ENCODE measurements around the gene ABCC8. TPM values are rescaled to one million over a fixed set of nuclear protein-coding genes. Genes with fewer than 3 reads are reported as not detected.

ABCC8 gene
- total RNA-seq, 1 experiment from 2014 or later, result 2.4 TPM

DNA sequence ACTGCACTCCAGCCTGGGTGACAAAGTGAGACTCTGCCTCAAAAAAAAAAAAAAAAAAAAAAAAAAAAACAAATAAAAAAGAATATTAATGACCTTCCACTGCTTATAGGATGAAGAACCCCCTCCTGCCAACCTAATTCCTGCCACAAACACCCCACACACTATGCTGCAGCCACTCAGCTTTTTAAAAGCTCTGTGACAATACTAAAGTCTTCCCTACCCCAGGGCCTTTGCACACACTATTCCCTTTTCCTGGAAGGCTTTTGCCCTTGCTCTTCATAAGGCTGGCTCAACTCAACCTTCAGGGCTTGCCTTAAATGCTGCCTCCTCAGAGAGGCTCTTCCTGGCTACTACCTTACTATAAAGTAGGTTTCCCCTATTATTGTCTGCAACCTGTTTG is 77.4 kb downstream of the ABCC8 start:
- no peak overlapping the region for H2AK5ac ChIP-seq (ENCODE audit: insufficient read length, low read length)
- H2BK120ac ChIP-seq (ENCODE audit: low read depth, low read length, poor library complexity, severe bottlenecking), result no peak overlapping the region
- no peak overlapping the region for H4K5ac ChIP-seq (ENCODE audit: insufficient read length, low read depth, low read length)
- no peak overlapping the region for H3K18ac ChIP-seq (ENCODE audit: insufficient read length, low read depth, low read length)
- Mint-ChIP-seq H3K36me3 (ENCODE audit: insufficient read depth in 1 of 3, low read depth in 3 of 3) (no peaks in the 10 kb centered on the region), H3K4me3 (no peak overlapping the region), H3K27ac (no peak overlapping the region), H3K4me1 (peaks cover 2 to 3% of the 10 kb centered on the region in 2 experiments; a peak in 1 of 4 replicates), H3K9me3 (no peaks in the 10 kb centered on the region), H3K27me3 (ENCODE audit: low read depth) (peaks cover under 1% of the 10 kb centered on the region)
- no peak overlapping the region for H4K8ac ChIP-seq (replicated peaks; ENCODE audit: insufficient read length, low read depth, low read length)
- H3K79me1 ChIP-seq (ENCODE audit: insufficient read depth, low read depth, low read length, poor library complexity, severe bottlenecking), result no peaks in the 10 kb centered on the region
- no peaks in the 10 kb centered on the region for H4K20me1 ChIP-seq (ENCODE audit: control insufficient read depth, insufficient read depth, insufficient read length)
- H2BK12ac ChIP-seq (ENCODE audit: insufficient read length, low read depth, low read length), result no peak overlapping the region
- H3K27ac ChIP-seq (ENCODE audit: insufficient read length, low read depth, low read length), result no peak overlapping the region
- no peak for DNase-seq
- no peak overlapping the region for H4K91ac ChIP-seq (ENCODE audit: insufficient read length, low read depth, low read length)
- no peaks in the 10 kb centered on the region for H3K79me2 ChIP-seq (ENCODE audit: insufficient read depth, low read length)
- H2BK5ac ChIP-seq (ENCODE audit: insufficient read length, low read length), result no peak overlapping the region
- no peaks in the 10 kb centered on the region for H3K4me1 ChIP-seq (ENCODE audit: insufficient read depth, low read length)
- no peaks in the 10 kb centered on the region for H3K27me3 ChIP-seq (ENCODE audit: insufficient read depth, low read length)
- no peak overlapping the region for H2AFZ ChIP-seq (ENCODE audit: low read length)
- no peak overlapping the region for H3K14ac ChIP-seq (ENCODE audit: insufficient read depth, low read length)
- TF ChIP-seq, protein P1, sequence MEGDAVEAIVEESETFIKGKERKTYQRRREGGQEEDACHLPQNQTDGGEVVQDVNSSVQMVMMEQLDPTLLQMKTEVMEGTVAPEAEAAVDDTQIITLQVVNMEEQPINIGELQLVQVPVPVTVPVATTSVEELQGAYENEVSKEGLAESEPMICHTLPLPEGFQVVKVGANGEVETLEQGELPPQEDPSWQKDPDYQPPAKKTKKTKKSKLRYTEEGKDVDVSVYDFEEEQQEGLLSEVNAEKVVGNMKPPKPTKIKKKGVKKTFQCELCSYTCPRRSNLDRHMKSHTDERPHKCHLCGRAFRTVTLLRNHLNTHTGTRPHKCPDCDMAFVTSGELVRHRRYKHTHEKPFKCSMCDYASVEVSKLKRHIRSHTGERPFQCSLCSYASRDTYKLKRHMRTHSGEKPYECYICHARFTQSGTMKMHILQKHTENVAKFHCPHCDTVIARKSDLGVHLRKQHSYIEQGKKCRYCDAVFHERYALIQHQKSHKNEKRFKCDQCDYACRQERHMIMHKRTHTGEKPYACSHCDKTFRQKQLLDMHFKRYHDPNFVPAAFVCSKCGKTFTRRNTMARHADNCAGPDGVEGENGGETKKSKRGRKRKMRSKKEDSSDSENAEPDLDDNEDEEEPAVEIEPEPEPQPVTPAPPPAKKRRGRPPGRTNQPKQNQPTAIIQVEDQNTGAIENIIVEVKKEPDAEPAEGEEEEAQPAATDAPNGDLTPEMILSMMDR (conservative IDR thresholded peaks at IDR 0.05), result no peak
- H3T11ph ChIP-seq (ENCODE audit: low read length), result no peak overlapping the region
- H3K9ac ChIP-seq (ENCODE audit: extremely low read depth, insufficient read length, low read length), result no peak overlapping the region
- H2BK15ac ChIP-seq (ENCODE audit: low read depth, low read length), result no peak overlapping the region
- H3K4me2 ChIP-seq (ENCODE audit: insufficient read depth, insufficient read length, low read length), result no peak overlapping the region
- H3K4ac ChIP-seq (ENCODE audit: low read depth, low read length), result no peak overlapping the region
- no peaks in the 10 kb centered on the region for H3K23me2 ChIP-seq (ENCODE audit: insufficient read length, low read depth, low read length, poor library complexity, severe bottlenecking)
- no peaks in the 10 kb centered on the region for H3K9me3 ChIP-seq (ENCODE audit: control insufficient read depth, low read depth, low read length)
- H3K23ac ChIP-seq (ENCODE audit: insufficient read length, low read depth, low read length), result no peak overlapping the region
- H2BK20ac ChIP-seq (ENCODE audit: low read depth, low read length, poor library complexity, severe bottlenecking), result no peak overlapping the region
- H3K56ac ChIP-seq (ENCODE audit: insufficient read length, low read depth, low read length), result no peak overlapping the region

All from H9 (cell line).